ENCODE data around the gene ATP8B3.
A peak's percentile ranks its signal among the peaks of the same experiment; 100 is the strongest.

The ATP8B3 gene

GRCh38 chr19:1750343-1751021, 61.6 kb downstream of the ATP8B3 start:
- peaks cover 10% of the 10 kb centered on the region; the same call in 1 of the 2 replicates for H3K4me1 ChIP-seq (ENCODE audit: control insufficient read depth, insufficient read depth, low read length)
- no peaks in the 10 kb centered on the region for H3K9me3 ChIP-seq (ENCODE audit: control insufficient read depth, insufficient read depth, low read depth, low read length)
- CTCF ChIA-PET = interaction anchor here (0.6 to 1.2 kb wide), 6 partner anchors 8 to 148 kb away, joined by 3 to 4 read pairs (median 3); no protein-coding TSS in a partner anchor
- POLR2A ChIA-PET = no interaction called here
- H3K36me3 ChIP-seq (ENCODE audit: control insufficient read depth in 2 of 2, insufficient read depth in 1 of 2, low read length in 2 of 2) = no peaks in the 10 kb centered on the region
- no peak overlapping the region for H3K27ac ChIP-seq (ENCODE audit: extremely low read depth, low read depth, low read length)
- 0 out of 2 replicates have a peak, but pooled peaks have one; percentile 10 for TF ChIP-seq ZNF10 (tag by site-specific recombination; IDR thresholded peaks at IDR 0.05)
- peak; percentile 91 for TF ChIP-seq ZNF768 (tag by site-specific recombination; IDR thresholded peaks at IDR 0.05)
- TF ChIP-seq ZBTB10 (tag by site-specific recombination; IDR thresholded peaks at IDR 0.05) = peak; percentile 72
- TF ChIP-seq ZNF335 (tag by site-specific recombination; conservative IDR thresholded peaks at IDR 0.05) = peak; percentile 50; the same call in 1 of the 2 replicates
- no peak for TF ChIP-seq ZNF311 (tag by site-specific recombination; IDR thresholded peaks at IDR 0.05; ENCODE audit: borderline replicate concordance)
- no peak for TF ChIP-seq REPIN1 (tag by site-specific recombination; IDR thresholded peaks at IDR 0.05; ENCODE audit: low read depth)
- no peak overlapping the region for H3K4me3 ChIP-seq (ENCODE audit: low read depth, low read length)

- no peak overlapping the region for H3K27ac ChIP-seq (ENCODE audit: extremely low read depth, low read depth, low read length)
- TF ChIP-seq ZBTB7A (tag by site-specific recombination; IDR thresholded peaks at IDR 0.05; ENCODE audit: low read depth) = 0 out of 2 replicates have a peak, but pooled peaks have one; percentile 43
- peak; percentile 22; the same call in 1 of the 2 replicates for TF ChIP-seq ZBTB20 (tag by site-specific recombination; IDR thresholded peaks at IDR 0.05)
- TF ChIP-seq ZBTB17 (tag by site-specific recombination; IDR thresholded peaks at IDR 0.05) = 0 out of 2 replicates have a peak, but pooled peaks have one; percentile 6
- 0 out of 2 replicates have a peak, but pooled peaks have one; percentile 25 for TF ChIP-seq ZNF76 (tag by site-specific recombination; IDR thresholded peaks at IDR 0.05; ENCODE audit: borderline replicate concordance, low read depth)
- TF ChIP-seq ZNF214 (tag by site-specific recombination; IDR thresholded peaks at IDR 0.05; ENCODE audit: borderline replicate concordance) = no peak
- TF ChIP-seq ZBTB8A (tag by site-specific recombination; IDR thresholded peaks at IDR 0.05) = peak; percentile 70
- TF ChIP-seq BCL6B (tag by site-specific recombination; IDR thresholded peaks at IDR 0.05) = no peak
- no peak for TF ChIP-seq ZNF394 (tag by site-specific recombination; IDR thresholded peaks at IDR 0.05; ENCODE audit: borderline replicate concordance)
- no peak for TF ChIP-seq ZNF610 (tag by site-specific recombination; IDR thresholded peaks at IDR 0.05; ENCODE audit: borderline replicate concordance)
- no peak for TF ChIP-seq ZNF768 (tag by site-specific recombination; IDR thresholded peaks at IDR 0.05)
- TF ChIP-seq ZNF449 (tag by site-specific recombination; IDR thresholded peaks at IDR 0.05) = 0 out of 2 replicates have a peak, but pooled peaks have one; percentile 27
- peak; percentile 42 for TF ChIP-seq ZBTB26 (tag by site-specific recombination; optimal IDR thresholded peaks at IDR 0.05)
- TF ChIP-seq IKZF3 (tag by site-specific recombination; IDR thresholded peaks at IDR 0.05) = 0 out of 2 replicates have a peak, but pooled peaks have one; percentile 16
- no peak for TF ChIP-seq ZNF677 (tag by site-specific recombination; IDR thresholded peaks at IDR 0.05)
Measured at GRCh38 chr19:1749373-1750342, 62.4 kb downstream of the ATP8B3 start.

More at GRCh38 chr19:1749373-1750342, 62.4 kb downstream of the ATP8B3 start:
- Histone ChIP-seq H3K36me3 (ENCODE audit: control insufficient read depth in 2 of 2, insufficient read depth in 1 of 2, low read length in 2 of 2) (no peaks in the 10 kb centered on the region), H3K4me1 (ENCODE audit: control insufficient read depth, insufficient read depth, low read length) (peaks cover 12% of the 10 kb centered on the region; the same call in 1 of the 2 replicates), H3K4me3 (ENCODE audit: low read depth, low read length) (no peak overlapping the region), H3K9me3 (ENCODE audit: control insufficient read depth, insufficient read depth, low read depth, low read length) (no peaks in the 10 kb centered on the region)
- ChIA-PET POLR2A (interaction anchor here (0.6 kb wide), 1 partner anchor 15 kb away, joined by 3 read pairs; no protein-coding TSS in a partner anchor), CTCF (interaction anchor here (0.6 kb wide), 2 partner anchors 16 to 147 kb away, joined by 3 read pairs; no protein-coding TSS in a partner anchor)

Data from HEK293 (cell line).